RWPE1 (cell line): ENCODE data around the gene TMEM170B.

Experiments used
- CTCF ChIA-PET: fragments of 350-600 bp; sonication (Branson Sonifier 250); formaldehyde crosslinking; extraction: SDS; loops from one replicate; lab custom pipeline; 2021; lab: Yijun Ruan, JAX
- POLR2A ChIA-PET: fragments of 400-600 bp; formaldehyde crosslinking; extraction: SDS; loops from one replicate; lab custom pipeline; 2020; ENCODE audit warnings: antibody characterized with exemption; ENCODE audit not compliant: low non-redundant PET; lab: Yijun Ruan, JAX
- DNase-seq: peaks from one replicate; pipeline ENCODE4 v3.0.0; 2012; ENCODE audit warnings: low spot score
- H3K27ac ChIP-seq: fragments of 450-650 bp; 2 replicates; pipeline ENCODE4 v1.5.1; 2017
- TF ChIP-seq, protein P1 (sequence below): fragments of 450-650 bp; conservative IDR thresholded peaks from 2 replicates; pipeline ENCODE4 v1.5.1; 2017; ENCODE audit warnings: low read depth, mild to moderate bottlenecking

TMEM170B gene

GRCh38 chr6:11614534-11615213 lies 77.1 kb downstream of the TMEM170B start:
- TF ChIP-seq, protein P1, sequence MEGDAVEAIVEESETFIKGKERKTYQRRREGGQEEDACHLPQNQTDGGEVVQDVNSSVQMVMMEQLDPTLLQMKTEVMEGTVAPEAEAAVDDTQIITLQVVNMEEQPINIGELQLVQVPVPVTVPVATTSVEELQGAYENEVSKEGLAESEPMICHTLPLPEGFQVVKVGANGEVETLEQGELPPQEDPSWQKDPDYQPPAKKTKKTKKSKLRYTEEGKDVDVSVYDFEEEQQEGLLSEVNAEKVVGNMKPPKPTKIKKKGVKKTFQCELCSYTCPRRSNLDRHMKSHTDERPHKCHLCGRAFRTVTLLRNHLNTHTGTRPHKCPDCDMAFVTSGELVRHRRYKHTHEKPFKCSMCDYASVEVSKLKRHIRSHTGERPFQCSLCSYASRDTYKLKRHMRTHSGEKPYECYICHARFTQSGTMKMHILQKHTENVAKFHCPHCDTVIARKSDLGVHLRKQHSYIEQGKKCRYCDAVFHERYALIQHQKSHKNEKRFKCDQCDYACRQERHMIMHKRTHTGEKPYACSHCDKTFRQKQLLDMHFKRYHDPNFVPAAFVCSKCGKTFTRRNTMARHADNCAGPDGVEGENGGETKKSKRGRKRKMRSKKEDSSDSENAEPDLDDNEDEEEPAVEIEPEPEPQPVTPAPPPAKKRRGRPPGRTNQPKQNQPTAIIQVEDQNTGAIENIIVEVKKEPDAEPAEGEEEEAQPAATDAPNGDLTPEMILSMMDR = no peak
- H3K27ac ChIP-seq = no peak overlapping the region
- ChIA-PET CTCF (interaction anchor here (0.6 to 1.0 kb wide), 2 partner anchors 27 to 40 kb away, joined by 3 read pairs; no protein-coding TSS in a partner anchor), POLR2A (no interaction called here)
- no peak for DNase-seq

DNA sequence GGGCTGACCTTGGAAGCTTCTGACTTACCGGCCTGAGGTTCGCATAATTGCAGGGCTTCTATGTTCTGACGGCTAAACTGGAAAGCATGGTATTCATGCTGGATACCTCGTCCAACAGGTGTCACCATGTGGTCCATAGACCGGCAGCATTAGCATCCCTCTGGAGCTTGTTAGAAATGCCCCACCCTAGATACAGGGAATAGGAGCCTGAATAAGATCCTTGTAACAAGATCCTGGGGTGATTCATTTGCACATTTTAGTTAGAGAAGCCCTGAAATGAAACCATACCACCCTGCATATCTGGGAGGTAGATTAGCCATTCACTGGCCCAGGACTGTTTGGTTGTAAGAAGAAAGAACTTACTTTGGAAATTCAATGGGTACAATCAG lies 77.7 kb downstream of the TMEM170B start:
- CTCF ChIA-PET = interaction anchor here (0.6 to 1.0 kb wide), 2 partner anchors 27 to 40 kb away, joined by 3 read pairs; no protein-coding TSS in a partner anchor
- TF ChIP-seq, protein P1 = no peak

DNA sequence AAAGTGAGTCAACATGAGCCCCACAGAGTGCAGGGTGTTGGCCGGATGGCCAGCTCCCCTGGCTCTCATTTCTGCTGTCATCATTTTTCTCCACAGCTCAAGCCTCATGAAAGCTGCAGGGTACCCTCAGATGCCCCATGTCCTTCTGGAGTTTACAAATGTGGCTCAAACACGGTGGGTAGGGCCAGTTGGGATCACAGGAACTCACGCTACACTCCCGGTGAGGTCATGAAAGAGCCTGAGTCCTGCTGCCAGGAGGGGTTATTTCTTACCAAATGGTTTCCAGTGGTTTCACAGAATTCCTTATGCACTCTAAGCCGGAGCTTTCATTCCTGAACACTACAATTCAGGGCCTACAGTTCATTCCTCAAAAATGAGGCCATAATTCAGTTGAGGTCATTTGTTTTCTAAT lies 78.7 kb downstream of the TMEM170B start:
- no peak overlapping the region for H3K27ac ChIP-seq
- ChIA-PET POLR2A (no interaction called here), CTCF (no interaction called here)
- DNase-seq = no peak
- TF ChIP-seq, protein P1 = no peak

More for the DNA sequence above, 77.7 kb downstream of the TMEM170B start:
- POLR2A ChIA-PET = no interaction called here
- DNase-seq = no peak
- no peak overlapping the region for H3K27ac ChIP-seq

- no peak overlapping the region for H3K27ac ChIP-seq
- DNase-seq = no peak
- POLR2A ChIA-PET = no interaction called here
- CTCF ChIA-PET = interaction anchor here (0.6 kb wide), 2 partner anchors 9 to 670 kb away, joined by 3 read pairs; no protein-coding TSS in a partner anchor
- TF ChIP-seq, protein P1 = no peak
These were observed 81.0 kb downstream of the TMEM170B start for GRCh38 chr6:11618533-11618932.

DNA sequence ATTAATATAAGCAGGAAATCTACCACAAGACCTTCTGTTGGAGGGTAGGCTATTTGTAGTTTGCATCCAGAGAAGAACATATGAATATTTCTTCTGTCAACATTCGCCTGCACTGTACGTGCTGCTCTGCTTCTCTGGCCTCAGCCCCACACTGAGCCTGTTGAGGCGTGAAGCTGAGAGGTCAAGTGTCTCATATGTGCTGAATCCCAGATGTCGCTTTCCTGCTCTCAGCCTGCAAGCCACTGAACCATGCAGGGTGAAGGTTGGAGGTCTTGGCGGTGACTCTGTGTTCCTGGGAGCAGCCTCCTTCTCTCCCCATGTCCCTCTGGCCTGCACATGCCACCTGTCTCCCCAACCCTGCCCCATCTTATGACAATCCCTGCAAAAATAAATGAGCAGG lies 83.6 kb downstream of the TMEM170B start:
- TF ChIP-seq, protein P1 = no peak
- ChIA-PET POLR2A (no interaction called here), CTCF (no interaction called here)
- DNase-seq = no peak
- no peak overlapping the region for H3K27ac ChIP-seq

DNA sequence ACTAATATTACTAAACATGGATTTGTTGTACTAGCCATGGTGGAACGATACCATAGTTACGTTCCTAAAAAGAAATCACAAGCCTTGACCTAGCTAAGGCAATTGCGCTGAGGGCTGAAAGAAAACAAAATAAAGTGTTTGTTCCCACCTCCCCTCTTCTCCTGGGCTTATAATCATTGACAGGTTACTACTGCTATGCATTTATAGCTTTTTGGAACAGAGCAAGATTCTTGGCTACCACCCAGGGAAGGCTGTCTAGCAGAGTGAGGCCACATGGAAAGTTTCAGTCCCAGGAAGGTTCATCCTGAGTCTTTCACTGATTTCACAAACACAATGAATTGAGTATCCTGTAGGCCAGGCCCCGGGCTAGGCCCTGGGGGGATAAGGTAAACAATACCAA lies 84.6 kb downstream of the TMEM170B start:
- no peak overlapping the region for H3K27ac ChIP-seq
- DNase-seq = no peak
- ChIA-PET POLR2A (no interaction called here), CTCF (no interaction called here)
- TF ChIP-seq, protein P1 = no peak
